HCT116 (cell line): ENCODE measurements around the gene KCNN3. TPM values are rescaled to one million over a fixed set of nuclear protein-coding genes. Genes with fewer than 3 reads are reported as not detected.

Experiments
- ATAC-seq: fragments of 200-7000 bp; cut with Tn5 transposase; 2 replicates; pipeline ENCODE4 v1.9.1; 2020; ENCODE audit warnings: mild to moderate bottlenecking, moderate library complexity
- BruUV-seq: library from RNA; stranded (reverse); fragments of 400-500 nt; replicated peaks from 2 replicates; lab custom pipeline; 2021; lab: Mats Ljungman, UMichigan
- CTCF ChIA-PET: fragments of 300-600 bp; sonication (Branson Sonifier 250); formaldehyde crosslinking; loops from one replicate; lab custom pipeline; 2021; ENCODE audit warnings: antibody characterized with exemption; lab: Charles Lee
- POLR2A ChIA-PET: fragments of 300-600, 350-600 bp; sonication (Branson Sonifier 250); formaldehyde crosslinking; loops from one replicate; lab custom pipeline; 2021; ENCODE audit warnings: antibody characterized with exemption; lab: Charles Lee
- RAD21 ChIA-PET, 2 experiments: fragments of 300-600 bp; sonication (Branson Sonifier 250); formaldehyde crosslinking; loops; one replicate each; lab custom pipeline; 2023; ENCODE audit warnings: low total read pairs in 2 of 2; ENCODE audit not compliant: uncharacterized antibody in 2 of 2, unreplicated experiment in 2 of 2, low non-redundant PET in 1 of 2; lab: Charles Lee
- DNase-seq: peaks from one replicate; pipeline ENCODE4 v3.0.0-alpha.2; 2010; ENCODE audit warnings: low read depth, low spot score
- H2AFZ ChIP-seq: fragments of 200-600 bp; shearing (Covaris generic), sonication (generic); 2 replicates; pipeline ENCODE4 v1.6.1; 2017; ENCODE audit warnings: low read depth, mixed run types, mixed read lengths, antibody characterized with exemption, low read length; ENCODE audit not compliant: poor library complexity, severe bottlenecking
- H3K27ac ChIP-seq: 2 replicates; pipeline ENCODE4 v1.5.1; 2012; ENCODE audit warnings: low read depth, low read length
- H3K27me3 ChIP-seq: fragments of 200-600 bp; sonication (generic); 2 replicates; pipeline ENCODE4 v1.6.1; 2016; ENCODE audit warnings: mixed run types, low read length, mixed read lengths; ENCODE audit not compliant: insufficient read depth
- H3K36me3 ChIP-seq, 2 experiments: fragments of 200-500 bp in 1 of 2; fragments of 200-600 bp in 1 of 2; sonication (Bioruptor generic) in 1 of 2; sonication (generic) in 1 of 2; 2 replicates each; pipeline versions ENCODE4 v1.5.1 to v1.6.1; 2014 to 2016; ENCODE audit warnings: low read length in 2 of 2, inconsistent platforms in 1 of 2, mixed read lengths in 1 of 2, mixed run types in 1 of 2; ENCODE audit not compliant: insufficient read depth in 2 of 2, control insufficient read depth in 1 of 2
- H3K4me1 ChIP-seq, 2 experiments: fragments of 200-600 bp in 1 of 2; sonication (generic) in 1 of 2; 2 replicates each; pipeline versions ENCODE4 v1.5.1 to v1.6.1; 2012 to 2017; ENCODE audit warnings: low read length in 2 of 2, inconsistent platforms in 1 of 2, mild to moderate bottlenecking in 1 of 2, mixed read lengths in 1 of 2, mixed run types in 1 of 2, moderate library complexity in 1 of 2; ENCODE audit not compliant: insufficient read depth in 2 of 2, control insufficient read depth in 1 of 2
- H3K4me2 ChIP-seq: fragments of 200-600 bp; sonication (generic); 2 replicates; pipeline ENCODE4 v1.6.1; 2017; ENCODE audit warnings: mixed run types, low read length, mixed read lengths
- H3K4me3 ChIP-seq, 2 experiments: fragments of 200-600 bp in 1 of 2; sonication (generic) in 1 of 2; replicated peaks in 1 of 2; 2 replicates each; pipeline ENCODE4 v1.5.1; 2011 to 2016; ENCODE audit warnings: low read length in 2 of 2, control low read depth in 1 of 2, low read depth in 1 of 2, mild to moderate bottlenecking in 1 of 2, mixed read lengths in 1 of 2, mixed run types in 1 of 2
- H3K79me2 ChIP-seq: fragments of 200-600 bp; sonication (generic); 2 replicates; pipeline ENCODE4 v1.6.1; 2017; ENCODE audit warnings: mild to moderate bottlenecking, mixed run types, low read length, moderate library complexity, mixed read lengths; ENCODE audit not compliant: insufficient read depth
- H3K9ac ChIP-seq: fragments of 200-600 bp; sonication (generic); 2 replicates; pipeline ENCODE4 v1.6.1; 2016; ENCODE audit warnings: low read length, mixed read lengths
- H3K9me2 ChIP-seq: fragments of 200-600 bp; sonication (generic), shearing (Covaris generic); 2 replicates; pipeline ENCODE4 v1.6.1; 2017; ENCODE audit warnings: mixed run types, mild to moderate bottlenecking, moderate library complexity; ENCODE audit not compliant: insufficient read depth
- H3K9me3 ChIP-seq, 2 experiments: fragments of 200-500 bp in 1 of 2; fragments of 200-600 bp in 1 of 2; sonication (Bioruptor generic) in 1 of 2; sonication (generic) in 1 of 2; 2 replicates each; pipeline ENCODE4 v1.6.1; 2014 to 2017; ENCODE audit warnings: low read length in 2 of 2, mixed read lengths in 2 of 2, inconsistent platforms in 1 of 2, low read depth in 1 of 2, mild to moderate bottlenecking in 1 of 2, mixed run types in 1 of 2, moderate library complexity in 1 of 2; ENCODE audit not compliant: control insufficient read depth in 1 of 2, insufficient read depth in 1 of 2
- H4K20me1 ChIP-seq: fragments of 200-600 bp; sonication (generic), shearing (Covaris generic); 2 replicates; pipeline ENCODE4 v1.6.1; 2017; ENCODE audit warnings: mixed run types, mild to moderate bottlenecking, moderate library complexity; ENCODE audit not compliant: insufficient read depth
- CTCF ChIP-seq, 3 experiments: fragments of 200-600 bp in 1 of 3; sonication (generic) in 1 of 3; IDR thresholded peaks in 2 of 3; conservative IDR thresholded peaks in 1 of 3; 2 replicates each; pipeline ENCODE4 v1.5.1; 2012 to 2017; ENCODE audit warnings: low read depth in 2 of 3, low read length in 2 of 3, antibody characterized with exemption in 1 of 3, borderline replicate concordance in 1 of 3, control low read depth in 1 of 3, mild to moderate bottlenecking in 1 of 3, mixed read lengths in 1 of 3, mixed run types in 1 of 3, moderate library complexity in 1 of 3; ENCODE audit not compliant: insufficient read depth in 1 of 3
- ELF1 ChIP-seq: IDR thresholded peaks from 2 replicates; pipeline ENCODE4 v1.6.1; 2012; ENCODE audit warnings: low read depth, borderline replicate concordance
- EZH2 ChIP-seq: fragments of 200-600 bp; sonication (generic); IDR thresholded peaks from 2 replicates; pipeline ENCODE4 v1.6.1; 2017; ENCODE audit warnings: antibody characterized with exemption, mixed run types
- EZH2phosphoT487 ChIP-seq: fragments of 200-600 bp; IDR thresholded peaks from 2 replicates; pipeline ENCODE4 v1.6.1; 2018; ENCODE audit warnings: antibody characterized with exemption, borderline replicate concordance
- FOSL1 ChIP-seq: IDR thresholded peaks from 2 replicates; pipeline ENCODE4 v1.6.1; 2012; ENCODE audit warnings: low read depth
- MAX ChIP-seq: IDR thresholded peaks from 2 replicates; pipeline ENCODE4 v1.6.1; 2012
- POLR2A ChIP-seq: IDR thresholded peaks from 2 replicates; pipeline ENCODE4 v1.7.0; 2011; ENCODE audit warnings: borderline replicate concordance; ENCODE audit not compliant: insufficient read depth, insufficient read length; ENCODE audit errors: extremely low read depth
- RAD21 ChIP-seq: IDR thresholded peaks from 2 replicates; pipeline ENCODE4 v1.6.1; 2012; ENCODE audit warnings: low read depth, mild to moderate bottlenecking
- REST ChIP-seq: IDR thresholded peaks from 2 replicates; pipeline ENCODE4 v1.6.1; 2012; ENCODE audit warnings: low read depth
- SRF ChIP-seq: IDR thresholded peaks from 2 replicates; pipeline ENCODE4 v1.6.1; 2012; ENCODE audit warnings: low read depth
- ZFX ChIP-seq: fragments of 450-650 bp; IDR thresholded peaks from 2 replicates; pipeline ENCODE4 v1.6.1; 2017
- ZNF274 ChIP-seq: fragments of 200-500 bp; sonication (Bioruptor generic); IDR thresholded peaks from 2 replicates; pipeline ENCODE4 v1.6.1; 2014; ENCODE audit warnings: mild to moderate bottlenecking, low read depth, low read length, inconsistent platforms
- intact Hi-C: fragments of 100-400 bp; cut with micrococcal nuclease; formaldehyde crosslinking; loops from 2 replicates; pipeline ENCODE4 v1.10.0; 2022
- total RNA-seq: library from RNA; stranded (reverse); gene quantifications from one replicate; pipeline ENCODE4 v1.2.1, GENCODE V29; 2021; ENCODE audit not compliant: unreplicated experiment

The KCNN3 gene
- total RNA-seq, 1 experiment from 2014 or later, result 1.1 TPM

GRCh38 chr1:154747740-154748404, 122.2 kb downstream of the KCNN3 start:
- Histone ChIP-seq H3K4me3 (no peak overlapping the region), H3K36me3 (no peaks in the 10 kb centered on the region), H2AFZ (no peak overlapping the region), H3K79me2 (no peaks in the 10 kb centered on the region), H4K20me1 (no peaks in the 10 kb centered on the region), H3K4me1 (peaks cover 0 to 8% of the 10 kb centered on the region in 2 experiments; a peak in 1 of 4 replicates), H3K9me3 (no peaks in the 10 kb centered on the region), H3K4me2 (no peak overlapping the region), H3K9ac (no peak overlapping the region), H3K27ac (no peak overlapping the region), H3K9me2 (no peaks in the 10 kb centered on the region), H3K27me3 (peaks cover 3% of the 10 kb centered on the region; the same call in 1 of the 2 replicates)
- RAD21 ChIA-PET, result no interaction called here
- CTCF ChIA-PET, result interaction anchor here (0.8 to 1.5 kb wide), 3 partner anchors 12 to 78 kb away, joined by 3 to 4 read pairs (median 4); no protein-coding TSS in a partner anchor
- TF ChIP-seq FOSL1, result no peak
- no peak for TF ChIP-seq POLR2A
- TF ChIP-seq ZFX, result no peak
- TF ChIP-seq SRF, result no peak
- no peak for TF ChIP-seq CTCF (IDR thresholded peaks at IDR 0.05 in 2 of 3, conservative IDR thresholded peaks at IDR 0.05 in 1 of 3; ENCODE audit: borderline replicate concordance in 1 of 3, insufficient read depth in 1 of 3, low read depth in 2 of 3, low read length in 2 of 3)
- no peak for TF ChIP-seq ELF1
- no peak for TF ChIP-seq EZH2
- TF ChIP-seq MAX, result no peak
- TF ChIP-seq EZH2phosphoT487, result no peak
- no peak for TF ChIP-seq REST
- no peak for TF ChIP-seq RAD21
- no peak for TF ChIP-seq ZNF274
- DNase-seq, result no peak
- BruUV-seq, result no TSS peak
- POLR2A ChIA-PET, result interaction anchor here (0.9 kb wide), 1 partner anchor 78 kb away, joined by 3 read pairs; no protein-coding TSS in a partner anchor
- ATAC-seq, result no peak
- intact Hi-C loops, result loop anchor here (2.0 to 5.0 kb wide), 2 partner anchors 189 to 266 kb away; partner anchors contain the start of gene UBE2Q1
